ENCODE measurements around the gene DLG1.

- TF ChIP-seq CTCF (IDR thresholded peaks at IDR 0.05) (no peak), POLR2AphosphoS5 (IDR thresholded peaks at IDR 0.05) (no peak)
Measured at GRCh38 chr3:197229178-197229577, 69.2 kb downstream of the DLG1 start.
